Activated CD4-positive, alpha-beta T cell treated with anti-CD3 and anti-CD28 coated beads, Interleukin-10, Interleukin-2, amounts not matched to agents 100 ng/mL and 50 ng/mL, durations not matched to agents 16 hours and 8 hours (primary cell): ENCODE measurements around the gene NUP210.
"Not testable (repeated sequence)": the region's sequence is repeated elsewhere in the genome, so short reads cannot be mapped to it uniquely, and the experiment has no call there.

Source experiments
- DNase-seq: peaks from one replicate; pipeline ENCODE4 v3.0.0-alpha.2; 2020

NUP210 gene

GRCh38 chr3:13420045-13420830, at the start of gene NUP210:
NUP210 (minus strand) TSS chr3:13420322; CDS start chr3:13420226, 96 bp downstream.
- DNase-seq = peak; percentile 89

- no peak for DNase-seq
These were observed 46.7 kb upstream of the NUP210 start for GRCh38 chr3:13466781-13467180.

DNA sequence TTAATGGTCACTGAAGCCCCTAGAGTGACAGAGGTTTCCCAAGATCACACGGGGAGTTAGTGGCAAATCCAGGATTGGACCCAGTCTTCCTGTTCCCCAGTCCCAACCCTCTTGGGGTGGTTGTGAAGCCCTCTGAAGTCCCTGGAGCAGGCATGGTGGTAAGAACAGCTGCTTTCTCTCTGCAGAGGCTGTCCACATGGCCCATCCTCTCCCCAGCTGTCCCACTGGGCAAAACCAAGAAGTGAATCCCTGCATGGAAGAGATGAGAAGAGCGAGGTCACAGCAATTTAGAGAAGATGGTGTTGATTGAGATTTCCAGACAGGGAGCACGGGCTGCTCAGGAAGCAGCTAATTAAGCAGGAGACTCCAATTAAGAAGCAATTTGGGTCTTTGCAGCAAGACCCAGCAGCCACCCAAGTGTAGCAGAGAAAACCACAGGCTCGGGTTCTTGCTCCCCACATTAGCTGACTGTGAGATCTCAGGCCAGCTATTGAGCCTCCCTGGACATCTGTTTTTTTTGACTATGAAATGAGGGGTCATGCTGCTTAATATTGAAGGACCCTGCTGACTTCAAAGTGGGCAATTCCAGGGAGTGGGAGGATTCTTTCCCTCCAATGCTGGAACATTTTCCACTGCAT, 45.2 kb upstream of the NUP210 start:
- no peak for DNase-seq

DNA sequence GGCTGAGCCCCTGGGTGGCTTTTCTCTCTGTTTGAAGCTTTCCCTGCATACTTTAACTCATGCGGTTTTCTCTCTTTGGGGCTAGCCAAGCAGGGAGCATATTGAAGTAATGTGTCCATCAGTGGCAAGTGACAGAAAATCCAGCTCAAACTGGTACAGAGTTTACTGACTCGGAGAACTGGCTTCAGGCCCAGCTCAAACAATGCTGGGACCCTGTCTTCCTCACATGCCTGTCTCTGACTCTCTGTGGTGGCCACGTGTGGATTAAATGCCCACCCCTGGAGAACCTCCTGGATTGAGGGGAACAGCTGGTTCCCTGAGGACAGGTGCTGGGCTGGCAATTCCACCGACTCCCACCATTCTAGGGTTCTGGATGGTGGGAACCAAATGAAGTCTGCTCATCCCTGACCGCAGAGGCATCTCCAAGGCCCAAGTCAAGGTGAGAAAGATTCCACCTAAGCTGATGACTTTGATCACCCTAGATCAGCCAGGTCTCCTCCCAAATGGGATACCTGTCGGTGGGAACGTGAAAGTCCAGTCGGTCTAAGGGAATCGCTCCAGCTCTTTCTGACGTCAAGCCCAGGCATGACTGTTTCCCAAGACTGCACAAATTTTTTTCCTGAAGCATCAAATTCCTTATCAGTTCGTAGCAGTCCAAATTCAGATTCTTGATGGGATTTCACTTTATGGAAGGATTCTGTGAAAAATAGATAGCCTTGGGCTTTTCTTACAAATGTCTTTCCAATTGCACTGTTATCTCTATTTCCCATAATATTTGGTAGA, 43.7 kb upstream of the NUP210 start:
- DNase-seq = no peak

- no peak for DNase-seq
These were observed 42.7 kb upstream of the NUP210 start for GRCh38 chr3:13462822-13463221.

- no peak for DNase-seq
These were observed 42.1 kb upstream of the NUP210 start for GRCh38 chr3:13462125-13462629.

DNA sequence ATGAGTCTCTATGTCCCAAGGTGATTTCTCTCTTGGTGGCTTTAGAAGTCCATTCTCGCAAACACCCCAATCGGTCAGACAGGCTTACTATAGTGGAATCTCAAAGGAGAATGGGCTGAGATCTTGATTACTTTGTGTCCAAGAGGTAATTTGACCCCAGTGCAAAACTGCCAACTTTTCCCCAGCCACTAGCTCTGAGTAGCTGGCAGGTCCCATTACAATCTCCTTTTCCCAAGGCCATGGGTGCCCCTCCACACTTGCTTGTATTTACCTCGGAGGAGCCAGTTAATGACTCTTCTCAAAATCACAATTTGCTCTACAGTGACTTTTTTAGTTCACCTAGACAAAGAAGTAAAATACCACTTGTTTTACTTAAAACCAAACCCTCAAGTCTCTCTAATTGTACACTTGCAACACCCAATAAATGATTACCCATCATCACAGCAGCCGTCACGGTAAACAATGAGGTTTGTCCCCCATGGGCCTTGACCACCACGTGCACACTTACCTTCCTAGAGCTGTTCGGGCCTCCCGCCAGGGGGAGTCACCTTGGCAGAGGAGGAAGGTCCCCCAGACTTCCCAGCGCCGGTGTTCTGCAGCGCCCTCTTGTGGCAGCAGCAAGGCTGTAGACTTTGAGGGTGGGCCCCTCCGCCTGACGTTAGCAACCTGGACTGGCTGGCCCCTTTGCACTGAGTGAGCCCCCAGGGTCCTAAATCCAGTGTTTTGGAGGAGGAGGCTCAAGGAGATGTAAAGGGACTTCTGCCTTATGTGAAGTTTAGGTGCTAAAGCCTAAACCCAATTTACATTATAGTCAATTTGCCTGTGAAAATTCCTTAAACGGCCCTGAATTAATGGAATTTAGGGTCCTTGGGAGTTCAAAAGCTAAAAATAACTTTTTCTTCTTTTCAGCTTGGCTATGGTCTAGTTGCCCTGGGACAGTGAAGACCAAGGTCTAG, 41.3 kb upstream of the NUP210 start:
- peak; percentile 86 for DNase-seq

DNA sequence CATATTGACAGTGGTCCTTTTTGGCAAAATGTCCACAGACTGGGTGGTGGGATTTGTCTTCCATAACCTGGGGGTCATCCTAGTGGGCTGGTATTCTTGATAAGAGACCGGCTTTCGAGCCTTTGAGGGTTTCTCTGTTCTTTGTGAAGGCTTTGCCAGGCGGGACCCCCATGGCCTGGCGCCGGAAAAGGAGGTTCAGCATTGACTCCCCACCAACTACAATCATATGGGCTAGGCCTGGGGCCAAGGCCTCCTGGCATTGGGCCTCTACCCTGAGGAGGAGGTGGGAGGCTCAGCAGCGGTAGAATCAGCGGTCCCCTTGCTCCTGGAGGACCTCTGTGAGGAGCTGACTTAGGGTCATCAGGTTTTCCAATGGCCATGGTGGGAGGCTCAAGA, 40.2 kb upstream of the NUP210 start:
- no peak for DNase-seq

- no peak for DNase-seq
These were observed 39.7 kb upstream of the NUP210 start for GRCh38 chr3:13459605-13460340.

GRCh38 chr3:13457593-13457992, 37.5 kb upstream of the NUP210 start:
- DNase-seq = no peak

DNA sequence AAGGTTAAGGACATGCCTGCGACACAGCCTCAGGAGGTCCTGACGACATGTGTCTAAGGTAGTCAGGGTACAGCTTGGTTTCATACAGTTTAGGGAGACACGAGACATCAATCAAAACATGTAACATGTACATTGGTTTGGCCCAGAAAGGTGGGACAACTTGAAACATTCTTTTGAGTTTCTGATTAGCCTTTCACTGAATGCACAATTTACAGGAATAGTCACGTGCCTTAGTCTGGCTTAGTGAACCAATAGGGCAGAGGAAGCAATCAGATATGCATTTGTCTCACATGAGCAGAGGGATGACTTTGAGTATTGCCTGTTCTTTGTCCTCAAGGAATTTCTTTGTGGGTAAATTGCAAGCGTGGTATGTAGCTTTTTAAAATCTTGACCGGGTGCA, 35.5 kb upstream of the NUP210 start:
- DNase-seq = no peak

DNA sequence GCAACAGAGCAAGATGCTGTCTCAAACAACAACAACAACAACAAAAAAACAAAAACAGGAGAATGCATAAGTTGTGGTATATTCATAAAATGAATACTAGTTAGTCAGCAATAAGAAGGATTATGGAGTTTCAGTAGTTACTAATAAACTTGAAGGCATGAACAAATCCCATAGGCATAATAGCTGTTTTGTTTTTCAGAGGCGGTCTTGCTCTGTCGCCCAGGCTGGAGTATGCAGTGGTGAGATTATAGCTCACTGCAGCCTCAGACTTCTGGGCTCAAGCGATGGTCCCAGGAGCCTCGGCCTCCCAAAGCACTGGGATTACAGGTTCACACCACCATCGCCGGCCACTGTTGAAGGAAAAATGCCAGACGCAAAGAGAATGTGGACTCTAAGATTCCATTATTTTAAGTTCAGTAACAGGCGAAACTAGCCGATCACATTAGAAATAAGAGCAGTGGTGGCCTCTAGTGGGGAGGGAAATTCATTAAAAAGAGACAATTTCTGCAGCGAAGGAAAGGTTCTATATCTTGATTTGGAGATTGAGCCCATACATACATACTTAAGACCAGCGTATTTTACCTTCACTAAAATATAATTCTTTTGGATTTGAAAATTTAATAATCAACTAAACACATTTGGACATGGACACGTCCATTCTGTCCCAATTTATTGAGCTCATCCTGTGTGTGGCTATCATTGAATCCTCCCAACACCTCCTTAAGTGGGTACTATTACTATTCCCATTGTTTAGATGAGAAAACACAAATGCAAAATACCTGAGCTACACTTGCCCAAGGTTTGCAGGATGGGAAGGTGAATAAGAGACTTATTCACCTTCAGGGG, 32.6 kb upstream of the NUP210 start:
- DNase-seq = peak; percentile 55

DNA sequence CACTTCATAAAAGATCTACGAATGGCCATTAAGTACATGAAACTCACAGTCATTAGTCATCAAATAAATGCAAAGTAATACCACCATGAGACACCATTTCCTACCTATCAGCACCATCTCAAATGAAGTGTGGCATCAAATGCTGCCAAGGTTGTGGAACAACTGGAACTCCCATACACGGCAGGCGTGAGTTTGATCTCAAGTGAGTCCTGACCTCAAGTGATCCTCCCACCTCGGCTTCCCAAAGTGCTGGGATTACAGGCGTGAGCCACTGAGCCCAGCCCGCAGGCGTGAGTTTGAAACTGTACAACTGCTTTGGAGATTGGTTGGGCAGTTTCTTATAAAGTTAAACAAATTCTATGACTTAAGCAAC, 31.2 kb upstream of the NUP210 start:
- DNase-seq = peak; percentile 23

GRCh38 chr3:13442882-13443281, 22.8 kb upstream of the NUP210 start:
- DNase-seq = not testable (repeated sequence)

- DNase-seq = no peak
These were observed 20.2 kb upstream of the NUP210 start for GRCh38 chr3:13440204-13440817.

DNA sequence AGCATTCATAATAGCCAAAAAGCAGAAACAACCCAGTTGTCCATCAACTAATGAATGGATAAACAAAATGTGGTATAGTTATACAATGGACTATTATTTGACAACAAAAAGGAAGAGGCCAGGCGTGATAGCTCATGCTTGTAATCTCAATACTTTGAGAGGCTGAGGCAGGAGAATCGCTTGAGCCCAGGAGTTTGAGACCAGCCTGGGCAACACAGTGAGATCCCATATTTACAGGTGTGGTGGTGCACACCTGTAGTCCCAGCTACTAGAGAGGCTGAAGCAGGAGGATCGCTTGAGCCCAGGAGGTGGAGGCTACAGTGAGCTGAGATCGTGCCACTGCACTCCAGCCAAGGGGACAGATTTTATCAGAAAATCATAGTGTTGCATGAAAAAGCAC, 16.1 kb upstream of the NUP210 start:
- not testable (repeated sequence) for DNase-seq

DNA sequence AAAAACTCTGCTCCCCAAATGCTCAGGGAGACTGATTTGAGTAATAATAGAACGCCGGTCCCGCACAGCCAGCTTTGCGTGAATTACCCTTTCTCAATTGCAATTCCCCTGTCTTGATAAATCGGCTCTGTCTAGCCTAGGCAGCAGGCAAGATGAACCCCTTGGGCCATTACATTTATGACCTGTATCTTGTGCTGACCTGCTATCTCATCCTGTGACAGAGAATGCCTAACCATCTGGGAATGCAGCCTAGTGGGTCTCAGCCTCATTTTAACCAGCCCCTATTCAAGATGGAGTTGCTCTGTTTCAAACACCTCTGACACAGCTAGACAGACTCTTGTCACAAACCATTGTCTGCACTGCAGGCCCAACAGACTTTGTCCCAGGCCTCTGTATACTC, 13.8 kb upstream of the NUP210 start:
- no peak for DNase-seq

GRCh38 chr3:13432093-13432492, 12.0 kb upstream of the NUP210 start:
- DNase-seq = no peak

DNA sequence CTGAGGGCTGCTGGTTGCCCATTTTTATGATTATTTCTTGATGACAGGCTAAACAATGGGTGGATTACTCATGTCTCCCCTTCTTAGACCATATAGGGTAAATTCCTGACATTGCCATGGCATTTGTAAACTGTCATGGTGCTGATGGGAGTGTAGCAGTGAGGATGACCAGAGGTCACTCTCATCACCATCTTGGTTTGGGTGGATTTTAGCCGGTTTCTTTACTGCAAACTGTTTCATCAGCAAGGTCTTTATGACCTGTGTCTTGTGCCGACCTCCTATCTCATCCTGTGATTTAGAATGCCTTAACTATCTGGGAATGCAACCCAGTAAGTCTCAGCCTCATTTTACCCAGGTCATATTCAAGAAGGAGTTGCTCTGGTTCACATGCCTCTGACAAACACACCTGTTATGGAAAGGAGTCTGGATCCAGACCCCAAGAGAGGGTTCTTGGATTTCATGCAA, 10.3 kb upstream of the NUP210 start:
- DNase-seq = not testable (repeated sequence)
